Activated CD4-positive, alpha-beta T cell treated with anti-CD3 and anti-CD28 coated beads, Interleukin-10, Interleukin-2, amounts not matched to agents 100 ng/mL and 50 ng/mL, durations not matched to agents 16 hours and 8 hours (primary cell): ENCODE measurements around the gene UMODL1.

Source experiments
- DNase-seq: peaks from one replicate; pipeline ENCODE4 v3.0.0-alpha.2; 2020

UMODL1 gene

GRCh38 chr21:42040411-42041180 is 30.5 kb upstream of the UMODL1 start:
- DNase-seq = no peak

DNA sequence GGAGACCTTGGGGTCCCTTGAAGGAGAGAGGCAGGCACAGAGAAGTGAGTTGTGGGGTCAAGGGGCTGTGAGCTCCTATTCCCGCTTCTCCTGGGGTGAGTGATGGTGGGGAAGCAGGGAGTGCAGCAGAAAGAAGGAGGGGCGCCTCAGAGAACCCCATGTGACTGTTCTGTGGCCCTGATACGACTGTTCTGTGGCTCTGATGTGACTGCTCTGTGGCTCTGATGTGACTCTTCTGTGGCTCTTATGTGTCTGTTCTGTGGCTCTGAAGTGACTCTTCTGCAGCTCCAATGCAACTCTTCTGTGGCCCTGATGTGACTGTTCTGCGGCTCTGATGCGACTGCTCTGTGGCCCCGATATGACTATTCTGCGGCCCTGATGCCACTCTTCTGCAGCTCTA is 29.9 kb upstream of the UMODL1 start:
- DNase-seq = no peak

DNA sequence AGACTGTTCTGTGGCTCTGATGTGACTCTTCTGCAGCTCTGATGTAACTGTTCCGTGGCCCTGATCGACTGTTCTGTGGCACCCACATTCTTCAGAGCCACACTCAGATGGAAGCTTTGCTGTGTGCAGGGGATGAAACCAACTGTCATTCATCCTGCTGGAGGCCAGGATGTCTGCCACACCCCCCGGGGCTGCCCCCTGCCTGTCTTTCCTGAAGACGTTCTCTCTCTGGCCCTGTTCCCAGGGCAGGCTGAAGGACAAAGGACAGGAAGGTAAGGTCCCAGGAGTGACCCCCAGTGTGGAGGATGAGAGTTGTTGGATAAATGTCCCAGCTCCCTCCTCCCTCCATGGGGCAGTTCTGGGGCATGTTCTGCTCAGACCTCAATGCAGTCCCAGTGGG is 29.4 kb upstream of the UMODL1 start:
- DNase-seq = no peak

- no peak for DNase-seq
These were observed 28.5 kb upstream of the UMODL1 start for GRCh38 chr21:42042651-42043050.

- DNase-seq = no peak
These were observed 27.8 kb upstream of the UMODL1 start for GRCh38 chr21:42043201-42043895.

DNA sequence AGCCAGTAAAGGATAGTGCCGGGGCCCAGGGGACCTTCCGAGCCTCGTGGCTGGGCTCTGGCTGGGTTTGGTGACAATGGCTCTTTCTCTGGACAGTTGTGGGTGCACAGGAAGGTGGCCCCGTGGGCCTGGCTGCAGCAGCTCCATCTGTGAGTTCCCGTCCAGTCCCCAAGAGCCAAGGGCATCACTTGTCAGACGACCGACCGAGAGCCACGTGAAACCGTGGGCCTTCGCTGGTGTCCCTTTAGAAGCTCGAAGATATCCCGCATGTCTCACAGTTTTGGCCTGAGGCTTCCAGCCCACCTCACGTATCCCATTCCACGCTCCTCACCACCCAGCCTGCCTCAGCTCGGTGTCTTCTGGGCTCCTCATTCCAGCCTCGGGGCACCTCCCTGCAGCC is 27.2 kb upstream of the UMODL1 start:
- DNase-seq = no peak

GRCh38 chr21:42044871-42045495 is 26.1 kb upstream of the UMODL1 start:
- no peak for DNase-seq

DNA sequence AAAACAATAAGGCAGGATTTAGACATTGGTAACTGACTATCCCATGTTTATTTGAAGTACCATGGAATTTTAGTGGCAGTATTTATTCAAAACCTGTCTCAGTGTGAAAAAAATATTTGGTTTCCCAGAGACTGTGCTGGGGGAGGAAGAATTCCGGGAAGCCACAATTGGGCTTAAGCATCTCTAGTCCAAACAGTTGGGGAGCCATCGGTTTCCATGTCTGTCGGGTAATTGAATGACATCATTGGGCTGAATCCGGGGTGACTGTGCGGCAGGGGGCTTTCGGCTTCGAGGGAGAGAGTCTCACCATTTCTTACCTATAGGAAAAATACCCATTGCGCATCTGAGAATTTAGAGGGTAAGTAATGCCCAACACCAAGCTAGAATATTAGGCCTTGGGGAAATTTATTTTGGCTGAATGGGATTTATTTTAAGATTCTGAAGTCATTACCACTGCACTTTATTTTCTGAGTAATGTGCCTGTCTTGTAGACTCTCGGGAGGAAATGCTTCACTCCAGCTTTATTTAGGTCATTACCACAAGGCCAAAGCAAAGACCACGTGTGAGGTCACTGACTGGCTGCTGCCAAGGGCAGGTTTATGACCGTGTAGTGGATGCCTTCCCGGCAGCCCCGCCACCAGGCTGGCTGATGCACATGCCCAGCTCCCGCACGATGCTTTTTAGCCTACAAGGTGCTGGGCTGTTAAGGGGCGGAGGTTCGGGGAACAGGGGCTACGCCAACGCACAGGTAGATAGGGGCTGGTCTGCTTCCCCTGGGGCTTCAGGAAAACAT is 23.1 kb upstream of the UMODL1 start:
- DNase-seq = no peak

GRCh38 chr21:42048870-42049577 is 22.1 kb upstream of the UMODL1 start:
- DNase-seq = no peak

DNA sequence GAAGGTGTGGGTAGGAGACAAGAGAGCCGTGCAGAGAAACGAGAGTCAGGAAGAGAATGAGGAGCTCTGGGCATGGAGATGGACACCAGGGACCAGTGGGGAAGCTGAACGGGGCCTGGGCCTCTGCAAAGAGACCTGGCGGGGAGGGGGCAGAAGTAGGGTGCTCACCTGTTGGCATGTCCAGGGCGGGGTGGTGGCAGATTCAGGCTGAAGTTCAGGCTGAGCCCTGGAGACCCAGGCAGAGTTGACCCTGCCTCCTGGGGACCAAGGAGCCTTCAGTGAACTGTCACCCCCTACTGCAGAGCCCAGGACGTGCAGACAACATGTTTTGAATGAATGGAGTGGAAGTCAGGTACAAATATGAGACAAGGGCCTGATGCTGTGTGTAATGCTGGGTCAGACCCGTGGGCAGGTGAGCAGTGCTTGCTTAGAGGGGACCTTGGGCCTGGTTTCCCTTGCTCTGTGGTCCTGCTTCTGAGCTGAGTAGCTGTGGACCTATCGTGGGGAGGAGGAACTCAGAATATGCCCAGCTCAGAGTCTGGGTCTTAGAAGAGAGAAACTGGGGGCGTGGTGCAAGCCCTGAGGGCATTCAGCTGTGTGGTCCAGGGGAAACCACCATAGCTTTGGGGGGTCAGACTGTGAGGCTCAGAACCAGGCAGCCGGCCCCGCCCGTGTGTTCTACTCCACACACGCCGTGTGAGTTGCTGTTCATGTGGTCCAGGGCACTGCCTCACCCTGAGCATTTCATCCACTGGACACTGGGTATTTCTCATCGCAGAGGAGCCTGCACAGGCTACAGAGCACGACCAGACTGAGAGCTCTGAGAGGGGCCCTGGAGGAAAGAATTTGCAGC is 21.3 kb upstream of the UMODL1 start:
- DNase-seq = no peak

DNA sequence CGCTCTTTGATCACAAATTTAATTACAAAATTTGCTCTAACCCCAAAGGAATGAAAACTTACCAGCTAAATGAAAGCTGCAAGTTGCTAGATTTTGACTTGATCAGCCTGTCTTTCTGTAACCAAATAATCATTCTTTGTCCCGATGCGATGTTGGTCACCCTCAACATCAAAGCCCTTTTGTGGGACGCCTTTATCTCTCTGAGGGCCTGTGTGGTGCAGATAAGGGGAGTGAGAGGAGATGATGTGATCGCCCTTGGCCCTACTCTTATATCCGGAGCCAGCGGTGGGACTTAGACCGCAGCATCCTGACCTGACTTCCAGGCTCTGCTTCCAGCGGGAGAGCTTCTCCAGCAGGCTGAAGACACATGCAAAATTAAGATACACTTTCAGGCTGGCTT is 19.3 kb upstream of the UMODL1 start:
- DNase-seq = no peak

- no peak for DNase-seq
These were observed 15.7 kb upstream of the UMODL1 start for GRCh38 chr21:42055425-42055824.

- DNase-seq = no peak
These were observed 14.6 kb upstream of the UMODL1 start for GRCh38 chr21:42056468-42056867.

- DNase-seq = no peak
These were observed 14.0 kb upstream of the UMODL1 start for GRCh38 chr21:42056996-42057689.

DNA sequence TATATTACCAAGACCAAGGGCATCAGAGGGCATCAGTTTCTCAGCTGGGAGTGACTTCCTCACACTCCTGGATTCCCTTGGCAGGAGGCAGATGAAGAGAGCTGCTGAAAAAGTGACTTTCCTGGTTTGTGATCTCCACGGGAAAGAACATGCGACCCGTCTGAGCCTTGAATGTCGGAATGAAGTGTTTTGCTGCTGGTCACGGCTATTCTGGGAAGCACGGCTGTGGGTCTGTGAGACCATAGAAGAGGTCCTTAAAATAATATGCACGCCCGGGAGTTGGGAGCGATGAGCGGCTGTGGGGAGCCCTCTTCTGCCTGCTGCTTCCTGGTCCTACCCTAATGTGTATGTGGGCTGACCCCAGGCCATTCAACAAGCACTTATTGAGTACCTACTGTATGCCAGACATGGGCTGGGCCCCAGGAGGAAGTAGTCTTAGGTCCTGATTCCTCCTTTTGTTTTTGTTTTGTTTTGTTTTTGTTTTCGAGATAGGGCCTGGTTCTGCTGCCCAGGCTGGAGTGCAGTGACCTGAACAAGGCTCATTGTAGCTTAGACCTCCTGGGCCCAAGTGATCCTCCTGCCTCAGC is 13.2 kb upstream of the UMODL1 start:
- DNase-seq = no peak

DNA sequence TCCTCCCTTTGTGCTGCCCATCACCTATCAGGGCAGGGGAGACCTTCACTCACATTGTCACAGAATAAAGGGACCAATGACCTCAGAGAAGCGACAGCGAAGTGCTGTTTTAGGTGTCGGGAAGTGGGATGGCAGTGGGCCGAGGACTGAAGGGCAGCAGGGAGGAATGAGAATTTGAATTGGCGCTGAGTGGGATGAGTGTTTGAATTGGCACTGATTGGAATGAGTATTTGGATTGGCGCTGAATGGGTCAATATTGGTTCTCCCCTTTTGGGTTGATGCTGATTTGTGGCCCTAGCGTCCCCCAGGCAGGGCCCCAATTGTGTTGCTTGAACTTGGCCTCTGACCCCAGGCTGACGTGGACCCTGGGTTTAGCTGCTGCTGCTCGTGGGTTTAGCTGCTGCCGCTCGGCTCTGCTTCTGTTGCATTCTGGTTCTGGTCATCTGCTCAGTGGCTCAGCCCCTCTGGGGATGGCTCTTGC is 12.4 kb upstream of the UMODL1 start:
- DNase-seq = no peak

DNA sequence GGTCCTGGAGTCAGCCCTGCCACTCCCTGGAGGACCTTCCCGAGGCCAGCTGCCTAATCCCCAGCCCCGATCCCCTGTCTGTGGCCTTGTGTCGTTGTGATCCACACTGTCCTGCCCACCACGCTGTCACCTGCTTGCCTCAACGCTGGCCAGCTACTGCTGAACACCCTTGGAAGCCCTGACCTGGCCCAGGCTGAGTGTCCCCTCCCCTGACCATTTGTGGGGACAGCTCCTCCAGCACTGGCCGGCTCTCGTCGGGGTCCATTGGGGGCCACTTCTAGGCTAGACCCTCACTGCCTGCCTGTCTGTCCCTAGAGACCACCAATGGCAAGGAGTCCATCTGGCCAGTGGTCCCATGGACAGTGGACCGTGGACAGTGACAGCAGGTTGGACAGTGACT is 12.0 kb upstream of the UMODL1 start:
- DNase-seq = no peak

GRCh38 chr21:42059721-42060120 is 11.4 kb upstream of the UMODL1 start:
- no peak for DNase-seq

GRCh38 chr21:42060166-42060565 is 11.0 kb upstream of the UMODL1 start:
- no peak for DNase-seq

GRCh38 chr21:42061195-42061985 is 9.7 kb upstream of the UMODL1 start:
- DNase-seq = peak; percentile 45
